A549 (cell line): Measurements from ENCODE around the gene ARHGAP42. TPM values are rescaled to one million over a fixed set of nuclear protein-coding genes. Genes with fewer than 3 reads are reported as not detected.
"Not testable (repeated sequence)": the region's sequence is repeated elsewhere in the genome, so short reads cannot be mapped to it uniquely, and the experiment has no call there.

Source experiments
- ATAC-seq, 2 experiments: fragments of 200-7000 bp in 1 of 2; fragments of >200 bp in 1 of 2; cut with Nextera tagmentation in 1 of 2; cut with Tn5 transposase in 1 of 2; 3 replicates each; pipeline versions ENCODE4 v1.8.0 to v1.9.1; 2018 to 2020; ENCODE audit warnings: mild to moderate bottlenecking in 1 of 2, moderate library complexity in 1 of 2
- CTCF ChIA-PET: fragments of 300-600 bp; sonication (Branson Sonifier 250); formaldehyde crosslinking; extraction: SDS; loops from one replicate; lab custom pipeline; 2021; ENCODE audit warnings: antibody characterized with exemption, inconsistent platforms; lab: Yijun Ruan, JAX
- POLR2A ChIA-PET: fragments of 350-600 bp; formaldehyde crosslinking; extraction: SDS; loops from one replicate; lab custom pipeline; 2021; ENCODE audit warnings: antibody characterized with exemption, inconsistent platforms; lab: Yijun Ruan, JAX
- DNase-seq, 2 experiments: peaks; one replicate each; pipeline versions ENCODE4 v3.0.0 to v3.0.0-alpha.2; 2011 to 2016; ENCODE audit warnings: low read depth in 1 of 2, low spot score in 1 of 2
- FAIRE-seq: peaks from 2 replicates; lab custom pipeline; 2011; peaks lifted over from hg19 to GRCh38; lab: Jason Lieb, UNC
- H3K27ac ChIP-seq, 2 experiments: fragments of >200 bp; sonication (Bioruptor Twin); formaldehyde crosslinking; 3 replicates each; pipeline ENCODE4 v1.5.1; 2016 to 2017
- H3K4me1 ChIP-seq: fragments of >200 bp; sonication (Bioruptor Twin); formaldehyde crosslinking; 3 replicates; pipeline ENCODE4 v1.6.1; 2016
- H3K4me2 ChIP-seq: fragments of >200 bp; sonication (Bioruptor Twin); formaldehyde crosslinking; 3 replicates; pipeline ENCODE4 v1.6.1; 2016
- H3K4me3 ChIP-seq: fragments of >200 bp; sonication (Bioruptor Twin); formaldehyde crosslinking; 3 replicates; pipeline ENCODE4 v1.5.1; 2016
- H3K9me3 ChIP-seq: fragments of >200 bp; sonication (Bioruptor Twin); formaldehyde crosslinking; 3 replicates; pipeline ENCODE4 v1.6.1; 2016
- ATOH8 ChIP-seq: fragments of 250-450 bp; sonication (Bioruptor Pico); IDR thresholded peaks from 2 replicates; pipeline ENCODE4 v1.5.0; 2020; ENCODE audit warnings: low read depth, mild to moderate bottlenecking, moderate library complexity
- BHLHE40 ChIP-seq: IDR thresholded peaks from 2 replicates; pipeline ENCODE4 v1.6.1; 2012; ENCODE audit warnings: low read depth, low read length, inconsistent platforms
- CEBPB ChIP-seq, 2 experiments: fragments of >200 bp in 1 of 2; sonication (Bioruptor Twin) in 1 of 2; formaldehyde crosslinking in 1 of 2; IDR thresholded peaks; 2 replicates each; pipeline ENCODE4 v1.6.1; 2012 to 2016
- CTCF ChIP-seq: fragments of >200 bp; sonication (Bioruptor Twin); formaldehyde crosslinking; IDR thresholded peaks from 3 replicates; pipeline ENCODE4 v1.5.1; 2016
- E2F6 ChIP-seq: IDR thresholded peaks from 2 replicates; pipeline ENCODE4 v1.6.1; 2012; ENCODE audit warnings: low read depth, borderline replicate concordance
- ELK1 ChIP-seq: fragments of 150-350 bp; IDR thresholded peaks from 2 replicates; pipeline ENCODE4 v1.6.1; 2014; ENCODE audit warnings: low read depth, mild to moderate bottlenecking, low read length
- ESRRA ChIP-seq: fragments of 150-350 bp; IDR thresholded peaks from 2 replicates; pipeline ENCODE4 v1.6.1; 2014; ENCODE audit warnings: mild to moderate bottlenecking, low read length, borderline replicate concordance
- FOXS1 ChIP-seq: fragments of 250-450 bp; sonication (Bioruptor Pico); IDR thresholded peaks from 2 replicates; pipeline ENCODE4 v1.5.0; 2020; ENCODE audit warnings: mild to moderate bottlenecking, moderate library complexity
- HMGXB4 ChIP-seq: fragments of 250-450 bp; sonication (Bioruptor Pico); IDR thresholded peaks from 2 replicates; pipeline ENCODE4 v1.5.0; 2021; ENCODE audit warnings: mild to moderate bottlenecking, moderate library complexity, borderline replicate concordance
- HOXB13 ChIP-seq: fragments of 250-450 bp; sonication (Bioruptor Pico); IDR thresholded peaks from 2 replicates; pipeline ENCODE4 v1.5.0; 2020; ENCODE audit warnings: low read depth, mild to moderate bottlenecking, moderate library complexity
- JUN ChIP-seq, 2 experiments: fragments of >200 bp; sonication (Bioruptor Twin); formaldehyde crosslinking; IDR thresholded peaks; 2 replicates in 1 of 2; 3 replicates in 1 of 2; pipeline ENCODE4 v1.6.1; 2016 to 2017
- NFE2L2 ChIP-seq: fragments of 150-350 bp; conservative IDR thresholded peaks from 2 replicates; pipeline ENCODE4 v1.6.1; 2014; ENCODE audit warnings: low read length
- NR3C1 ChIP-seq: fragments of >200 bp; sonication (Bioruptor Twin); formaldehyde crosslinking; IDR thresholded peaks from 3 replicates; pipeline ENCODE4 v1.6.1; 2017
- RFX5 ChIP-seq: fragments of 450-650 bp; IDR thresholded peaks from 2 replicates; pipeline ENCODE4 v1.7.1; 2014; ENCODE audit warnings: antibody characterized with exemption, mild to moderate bottlenecking, moderate library complexity
- RNF2 ChIP-seq: fragments of 200-600 bp; sonication (generic); IDR thresholded peaks from 2 replicates; pipeline ENCODE4 v1.6.1; 2016; ENCODE audit warnings: low read depth, mild to moderate bottlenecking, antibody characterized with exemption, moderate library complexity, borderline replicate concordance
- SREBF2 ChIP-seq: fragments of 450-650 bp; IDR thresholded peaks from 2 replicates; pipeline ENCODE4 v1.6.1; 2014; ENCODE audit warnings: mild to moderate bottlenecking, moderate library complexity
- TFCP2L1 ChIP-seq: fragments of 250-450 bp; sonication (Bioruptor Pico); IDR thresholded peaks from 2 replicates; pipeline ENCODE4 v1.5.0; 2021; ENCODE audit warnings: mild to moderate bottlenecking
- ZC3H11A ChIP-seq: fragments of 450-650 bp; IDR thresholded peaks from 2 replicates; pipeline ENCODE4 v1.6.1; 2014; ENCODE audit warnings: antibody characterized with exemption, mild to moderate bottlenecking
- ZFP36 ChIP-seq: fragments of 450-650 bp; IDR thresholded peaks from 2 replicates; pipeline ENCODE4 v1.6.1; 2014; ENCODE audit warnings: borderline replicate concordance; ENCODE audit not compliant: partially characterized antibody
- ZNF302 ChIP-seq: fragments of 250-450 bp; sonication (Bioruptor Pico); IDR thresholded peaks from 2 replicates; pipeline ENCODE4 v1.9.0; 2021; ENCODE audit warnings: inconsistent platforms, mild to moderate bottlenecking, moderate library complexity
- WGBS: methylation state at CpG from one replicate; pipeline ENCODE4 v1.1.6; 2017; ENCODE audit errors: missing lambda C conversion rate; 5-methylcytosine and 5-hydroxymethylcytosine counted together
- polyA plus RNA-seq, 4 experiments: library from polyadenylated mRNA; depleted of rRNA in 3 of 4; stranded (reverse); fragments of >200 nt; fragmentation: RNase III in 1 of 4; extraction: RNeasy Plus Mini Kit Qiagen cat#74134 plus additional on column Dnase treatment in 1 of 4; gene quantifications; 2 replicates in 3 of 4; 3 replicates in 1 of 4; pipeline ENCODE4 v1.2.3, GENCODE V29; 2011 to 2017

ARHGAP42 gene
- polyA plus RNA-seq, 2 of the 4 experiments (the other 2 are of a cell fraction), result 5.1 to 17.0 TPM

- TF ChIP-seq ATOH8 (no peak), HOXB13 (no peak), SREBF2 (no peak)
Observed at GRCh38 chr11:101008961-101009689, 322.0 kb downstream of the ARHGAP42 start (continued).

- no peak overlapping the region for H3K4me2 ChIP-seq
- H3K27ac ChIP-seq, result no peak overlapping the region
- TF ChIP-seq ZC3H11A (no peak), JUN (IDR thresholded peaks at IDR 0.05) (no peak), ZFP36 (no peak), RNF2 (no peak), SREBF2 (no peak), BHLHE40 (no peak), ELK1 (no peak), TFCP2L1 (no peak), CEBPB (IDR thresholded peaks at IDR 0.05) (no peak)
- H3K4me3 ChIP-seq, result no peak overlapping the region
- DNase-seq (no peak), ATAC-seq (no peak), FAIRE-seq (no peak)
- 3% methylated on average over 2 of the region's 2 CpGs for WGBS
- H3K4me1 ChIP-seq, result no peaks in the 10 kb centered on the region
- CTCF ChIA-PET, result no interaction called here
- POLR2A ChIA-PET, result no interaction called here
- no peaks in the 10 kb centered on the region for H3K9me3 ChIP-seq
Observed at GRCh38 chr11:101009690-101010055, 322.6 kb downstream of the ARHGAP42 start.

- ChIA-PET POLR2A (no interaction called here), CTCF (no interaction called here)
- no peak for DNase-seq
- Histone ChIP-seq H3K27ac (no peak overlapping the region), H3K4me2 (no peak overlapping the region), H3K4me3 (no peak overlapping the region), H3K9me3 (no peaks in the 10 kb centered on the region), H3K4me1 (no peaks in the 10 kb centered on the region)
- no peak for ATAC-seq
- no peak for TF ChIP-seq RFX5
- TF ChIP-seq E2F6, result no peak
- TF ChIP-seq NFE2L2, result no peak
- TF ChIP-seq ZNF302, result no peak
- TF ChIP-seq ZC3H11A, result no peak
- no peak for TF ChIP-seq ESRRA
- no peak for TF ChIP-seq FOXS1 (CRISPR knock-in tag)
- 23% methylated on average over 5 of the region's 5 CpGs for WGBS
- FAIRE-seq, result no peak
Observed at GRCh38 chr11:101010899-101011298, 323.8 kb downstream of the ARHGAP42 start.

- CTCF ChIA-PET, result no interaction called here
- no peak overlapping the region for H3K4me3 ChIP-seq
- H3K4me2 ChIP-seq, result no peak overlapping the region
- no peak for TF ChIP-seq CTCF
- no peak for TF ChIP-seq HMGXB4 (CRISPR knock-in tag)
- TF ChIP-seq NR3C1, result no peak
- no peak for TF ChIP-seq ELK1
- TF ChIP-seq, all 56 proteins: peak for 0
- POLR2A ChIA-PET, result no interaction called here
- no peaks in the 10 kb centered on the region for H3K9me3 ChIP-seq
- ATAC-seq (no peak), FAIRE-seq (no peak), DNase-seq (no peak)
- H3K27ac ChIP-seq, result no peak overlapping the region
- no peaks in the 10 kb centered on the region for H3K4me1 ChIP-seq
- 52% methylated on average over 5 of the region's 5 CpGs for WGBS
Observed at GRCh38 chr11:101011881-101012280, 324.8 kb downstream of the ARHGAP42 start.

GRCh38 chr11:101013702-101014101 lies 326.6 kb downstream of the ARHGAP42 start:
- H3K9me3 ChIP-seq, ATAC-seq, H3K4me3 ChIP-seq, CTCF ChIA-PET, H3K4me1 ChIP-seq, DNase-seq, H3K4me2 ChIP-seq, POLR2A ChIA-PET, FAIRE-seq, H3K27ac ChIP-seq: not testable (repeated sequence)
